ENCODE data around the gene ANKRD55. TPM values are rescaled to one million over a fixed set of nuclear protein-coding genes. Genes with fewer than 3 reads are reported as not detected.

Gene ANKRD55
- total RNA-seq, 4 donors from 2014 or later, result 0.17 to 0.37 (median 0.32) TPM; not detected in 1

DNA sequence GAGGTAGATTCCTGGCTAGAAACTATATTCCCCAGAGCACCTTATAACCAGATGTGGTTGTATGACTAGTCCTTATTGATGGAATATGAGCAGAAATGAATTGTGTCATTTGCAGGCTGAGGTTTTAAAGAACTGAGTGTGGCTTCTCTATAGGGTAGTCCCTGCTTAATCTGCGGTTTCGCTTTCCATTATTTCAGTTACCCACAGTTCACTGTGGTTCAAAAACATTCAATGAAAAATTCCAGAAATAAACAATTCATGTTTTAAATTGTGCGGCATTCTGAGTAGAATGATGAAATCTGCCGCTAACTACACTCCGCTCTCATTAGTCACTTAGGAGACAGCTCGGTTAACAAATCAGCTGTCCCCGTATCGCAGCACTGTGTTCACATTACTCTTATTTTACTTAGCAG lies 65.1 kb downstream of the ANKRD55 start:
- DNase-seq (ENCODE audit: low spot score in 2 of 2), result no peak
- 91 to 95% methylated on average over 8 of the region's 8 CpGs for WGBS, 2 donors
- intact Hi-C loops (cut with DNase I; ENCODE audit: low total_unique reads), result no loop called here
- TF ChIP-seq, protein P1, sequence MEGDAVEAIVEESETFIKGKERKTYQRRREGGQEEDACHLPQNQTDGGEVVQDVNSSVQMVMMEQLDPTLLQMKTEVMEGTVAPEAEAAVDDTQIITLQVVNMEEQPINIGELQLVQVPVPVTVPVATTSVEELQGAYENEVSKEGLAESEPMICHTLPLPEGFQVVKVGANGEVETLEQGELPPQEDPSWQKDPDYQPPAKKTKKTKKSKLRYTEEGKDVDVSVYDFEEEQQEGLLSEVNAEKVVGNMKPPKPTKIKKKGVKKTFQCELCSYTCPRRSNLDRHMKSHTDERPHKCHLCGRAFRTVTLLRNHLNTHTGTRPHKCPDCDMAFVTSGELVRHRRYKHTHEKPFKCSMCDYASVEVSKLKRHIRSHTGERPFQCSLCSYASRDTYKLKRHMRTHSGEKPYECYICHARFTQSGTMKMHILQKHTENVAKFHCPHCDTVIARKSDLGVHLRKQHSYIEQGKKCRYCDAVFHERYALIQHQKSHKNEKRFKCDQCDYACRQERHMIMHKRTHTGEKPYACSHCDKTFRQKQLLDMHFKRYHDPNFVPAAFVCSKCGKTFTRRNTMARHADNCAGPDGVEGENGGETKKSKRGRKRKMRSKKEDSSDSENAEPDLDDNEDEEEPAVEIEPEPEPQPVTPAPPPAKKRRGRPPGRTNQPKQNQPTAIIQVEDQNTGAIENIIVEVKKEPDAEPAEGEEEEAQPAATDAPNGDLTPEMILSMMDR (IDR thresholded peaks at IDR 0.05), result no peak
- TF ChIP-seq POLR2A (IDR thresholded peaks at IDR 0.05), result no peak
- H3K4me3 ChIP-seq (ENCODE audit: low read depth, poor library complexity, severe bottlenecking), result no peak overlapping the region

GRCh38 chr5:56167519-56167918 lies 65.6 kb downstream of the ANKRD55 start:
- 84 to 86% methylated on average over 2 of the region's 2 CpGs for WGBS, 2 donors
- H3K4me3 ChIP-seq (ENCODE audit: low read depth, poor library complexity, severe bottlenecking), result no peak overlapping the region
- intact Hi-C loops (cut with DNase I; ENCODE audit: low total_unique reads), result no loop called here
- no peak for DNase-seq (ENCODE audit: low spot score in 2 of 2)
- TF ChIP-seq POLR2A (IDR thresholded peaks at IDR 0.05), result no peak
- TF ChIP-seq, protein P1 (IDR thresholded peaks at IDR 0.05), result no peak

- TF ChIP-seq, protein P1 (IDR thresholded peaks at IDR 0.05), result no peak
- TF ChIP-seq POLR2A (IDR thresholded peaks at IDR 0.05), result no peak
- DNase-seq (ENCODE audit: low spot score in 2 of 2), result no peak
- 83 to 91% methylated on average over 6 of the region's 6 CpGs for WGBS, 2 donors
- no peak overlapping the region for H3K4me3 ChIP-seq (ENCODE audit: low read depth, poor library complexity, severe bottlenecking)
- intact Hi-C loops (cut with DNase I; ENCODE audit: low total_unique reads), result no loop called here
Measured at GRCh38 chr5:56166671-56167385, 66.3 kb downstream of the ANKRD55 start.

DNA sequence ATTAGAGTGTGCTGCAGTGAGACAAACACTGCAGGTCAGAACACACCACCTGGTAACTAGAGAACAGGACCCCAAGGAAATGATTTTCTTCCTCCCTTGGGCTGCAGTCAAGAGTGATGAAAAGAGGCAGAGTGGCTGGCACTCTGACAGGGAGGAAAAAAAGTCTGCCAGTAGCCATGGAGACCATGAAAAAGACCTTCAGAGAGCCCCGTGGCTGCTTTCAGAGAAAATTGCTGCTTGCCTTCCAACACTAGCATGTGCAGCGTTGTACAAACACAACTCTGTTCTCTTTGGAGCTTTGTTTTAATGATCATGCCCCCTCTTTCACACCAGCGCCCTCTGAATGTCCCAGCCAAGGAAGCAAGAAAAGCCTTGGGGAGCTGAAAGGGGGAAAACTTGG lies 68.8 kb downstream of the ANKRD55 start:
- 30 to 34% methylated on average over 3 of the region's 3 CpGs for WGBS, 2 donors
- intact Hi-C loops (cut with DNase I; ENCODE audit: low total_unique reads), result no loop called here
- H3K4me3 ChIP-seq (ENCODE audit: low read depth, poor library complexity, severe bottlenecking), result no peak overlapping the region
- DNase-seq (ENCODE audit: low spot score in 2 of 2), result no peak
- TF ChIP-seq, protein P1 (IDR thresholded peaks at IDR 0.05), result no peak
- no peak for TF ChIP-seq POLR2A (IDR thresholded peaks at IDR 0.05)

GRCh38 chr5:56161927-56162326 lies 71.2 kb downstream of the ANKRD55 start:
- 44 to 79% methylated on average over 1 of the region's 1 CpG for WGBS, 2 donors
- TF ChIP-seq, protein P1 (IDR thresholded peaks at IDR 0.05), result no peak
- no peak for TF ChIP-seq POLR2A (IDR thresholded peaks at IDR 0.05)
- intact Hi-C loops (cut with DNase I; ENCODE audit: low total_unique reads), result no loop called here
- no peak overlapping the region for H3K4me3 ChIP-seq (ENCODE audit: low read depth, poor library complexity, severe bottlenecking)
- DNase-seq (ENCODE audit: low spot score in 2 of 2), result no peak

DNA sequence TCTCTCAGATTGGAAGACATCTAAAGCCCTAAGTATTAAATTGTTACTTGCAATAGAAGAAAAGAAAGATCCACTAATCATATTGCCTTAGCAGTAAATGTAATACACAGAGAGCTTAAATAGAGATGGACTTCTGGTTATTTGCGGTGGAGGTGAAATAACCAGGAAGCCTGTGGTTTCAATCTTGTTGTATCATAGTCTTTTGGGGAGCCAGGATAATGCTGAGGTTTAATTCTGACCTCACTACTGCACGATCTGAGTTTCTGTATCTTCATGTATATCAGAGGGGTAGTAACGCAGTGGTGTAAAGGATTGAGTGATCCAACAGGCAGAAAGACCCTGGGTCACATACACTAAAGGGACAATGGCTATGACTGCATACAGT lies 71.7 kb downstream of the ANKRD55 start:
- WGBS, 2 donors, result 84 to 87% methylated on average over 3 of the region's 3 CpGs
- no peak overlapping the region for H3K4me3 ChIP-seq (ENCODE audit: low read depth, poor library complexity, severe bottlenecking)
- intact Hi-C loops (cut with DNase I; ENCODE audit: low total_unique reads), result no loop called here
- TF ChIP-seq, protein P1 (IDR thresholded peaks at IDR 0.05), result no peak
- TF ChIP-seq POLR2A (IDR thresholded peaks at IDR 0.05), result no peak
- no peak for DNase-seq (ENCODE audit: low spot score in 2 of 2)

All from lower leg skin (tissue), 4 donors.